HG02798 (cell line): ENCODE results near the gene SMIM29.

ENCODE experiments used
- ATAC-seq: cut with Tn5 transposase; IDR thresholded peaks from one replicate; pipeline ENCODE4 v1.9.1; 2021; ENCODE audit warnings: mild to moderate bottlenecking; ENCODE audit not compliant: unreplicated experiment, poor library complexity

The SMIM29 gene

GRCh38 chr6:34242252-34243130, 6.3 kb downstream of the SMIM29 start:
- no peak for ATAC-seq

- no peak for ATAC-seq
Observed at GRCh38 chr6:34241351-34242215, 7.2 kb downstream of the SMIM29 start.

GRCh38 chr6:34240329-34241248, 8.2 kb downstream of the SMIM29 start:
- ATAC-seq: no peak

GRCh38 chr6:34239893-34240292, 8.9 kb downstream of the SMIM29 start:
- ATAC-seq: no peak

GRCh38 chr6:34239500-34239825, 9.3 kb downstream of the SMIM29 start:
- ATAC-seq: no peak

- ATAC-seq: no peak
Observed at GRCh38 chr6:34238585-34239499, 10.0 kb downstream of the SMIM29 start.

- no peak for ATAC-seq
Observed at GRCh38 chr6:34237722-34238584, 10.9 kb downstream of the SMIM29 start.

- peak; percentile 10 for ATAC-seq
Observed at GRCh38 chr6:34237316-34237721, 11.5 kb downstream of the SMIM29 start.

- ATAC-seq: peak; percentile 69
Observed at GRCh38 chr6:34236443-34237315, 12.1 kb downstream of the SMIM29 start, which contains the start of gene HMGA1. TSS of gene HMGA1 (plus strand) at chr6:34236873. CDS start at chr6:34240781, 3,908 bp downstream.

- ATAC-seq: no peak
Observed at GRCh38 chr6:34236131-34236442, 12.7 kb downstream of the SMIM29 start.

- ATAC-seq: no peak
Observed at GRCh38 chr6:34235307-34236130, 13.3 kb downstream of the SMIM29 start.

- no peak for ATAC-seq
Observed at GRCh38 chr6:34234667-34235306, 14.0 kb downstream of the SMIM29 start.

- ATAC-seq: no peak
Observed at GRCh38 chr6:34233867-34234266, 14.9 kb downstream of the SMIM29 start.

GRCh38 chr6:34232901-34233300, 15.9 kb downstream of the SMIM29 start:
- no peak for ATAC-seq

GRCh38 chr6:34231566-34232336, 17.1 kb downstream of the SMIM29 start:
- ATAC-seq: no peak
